ENCODE results near the gene TBRG4. TPM values are rescaled to one million over a fixed set of nuclear protein-coding genes. Genes with fewer than 3 reads are reported as not detected.

TBRG4 gene
- total and polyA plus RNA-seq, 8 donors, result 15.6 to 39.8 (median 25.2) TPM

GRCh38 chr7:45126920-45127319, 15.4 kb upstream of the TBRG4 start:
- ATAC-seq (no peak), DNase-seq (no peak), FAIRE-seq (no peak)
- Histone ChIP-seq H3K36me3 (no peaks in the 10 kb centered on the region), H3K27me3 (no peaks in the 10 kb centered on the region), H3K4me1 (no peaks in the 10 kb centered on the region), H3K4me3 (no peak overlapping the region), H3K9me3 (no peaks in the 10 kb centered on the region), H3K27ac (no peak overlapping the region)
- TF ChIP-seq CTCF (IDR thresholded peaks at IDR 0.05), result no peak
- intact Hi-C loops (cut with DNase I), result no loop called here
- 75 to 87% methylated on average over 6 of the region's 6 CpGs for WGBS, 2 donors

DNA sequence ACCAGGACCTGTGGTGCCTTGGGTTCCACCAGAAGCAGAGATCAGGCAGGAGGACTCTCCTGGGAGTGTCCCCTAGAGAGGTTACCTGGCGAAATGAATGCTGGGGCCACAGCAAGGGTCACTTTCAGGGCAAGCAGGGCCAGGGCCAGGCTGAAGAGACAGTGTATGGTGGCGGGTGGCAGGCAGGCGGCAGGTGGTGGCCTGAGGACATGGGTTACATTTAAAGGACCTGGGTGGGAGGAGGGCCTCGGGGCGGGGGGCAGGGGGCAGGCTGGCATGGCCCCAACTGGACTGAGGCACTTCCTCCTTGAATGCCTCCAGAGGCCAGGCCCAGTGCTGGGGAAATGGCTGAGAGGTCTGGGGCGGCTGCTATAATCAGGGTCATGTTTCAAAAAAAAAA, 14.7 kb upstream of the TBRG4 start:
- ATAC-seq (no peak), DNase-seq (no peak), FAIRE-seq (no peak)
- no peak overlapping the region for H3K4me3 ChIP-seq
- no peaks in the 10 kb centered on the region for H3K9me3 ChIP-seq
- no peaks in the 10 kb centered on the region for H3K36me3 ChIP-seq
- no peak overlapping the region for H3K27ac ChIP-seq
- no peak for TF ChIP-seq CTCF (IDR thresholded peaks at IDR 0.05)
- no peaks in the 10 kb centered on the region for H3K4me1 ChIP-seq
- 71 to 72% methylated on average over 6 of the region's 6 CpGs for WGBS, 2 donors
- intact Hi-C loops (cut with DNase I), result no loop called here
- H3K27me3 ChIP-seq, result no peaks in the 10 kb centered on the region

GRCh38 chr7:45125193-45125904, 13.9 kb upstream of the TBRG4 start:
- TF ChIP-seq CTCF (IDR thresholded peaks at IDR 0.05), result no peak
- Histone ChIP-seq H3K27ac (no peak overlapping the region), H3K4me3 (no peak overlapping the region), H3K36me3 (no peaks in the 10 kb centered on the region), H3K27me3 (no peaks in the 10 kb centered on the region), H3K4me1 (no peaks in the 10 kb centered on the region), H3K9me3 (no peaks in the 10 kb centered on the region)
- ATAC-seq (no peak), DNase-seq (no peak), FAIRE-seq (no peak)
- WGBS, 2 donors, result 80 to 84% methylated on average over 11 of the region's 11 CpGs
- intact Hi-C loops (cut with DNase I), result no loop called here

- Histone ChIP-seq H3K9me3 (no peaks in the 10 kb centered on the region), H3K4me3 (no peak overlapping the region), H3K36me3 (no peaks in the 10 kb centered on the region), H3K27ac (no peak overlapping the region), H3K4me1 (no peaks in the 10 kb centered on the region), H3K27me3 (no peaks in the 10 kb centered on the region)
- intact Hi-C loops (cut with DNase I), result no loop called here
- no peak for FAIRE-seq
- ATAC-seq, result no peak
- TF ChIP-seq CTCF (IDR thresholded peaks at IDR 0.05), result no peak
- 70 to 77% methylated on average over 12 of the region's 12 CpGs for WGBS, 2 donors
- DNase-seq, result no peak
Measured at GRCh38 chr7:45123913-45124710, 12.6 kb upstream of the TBRG4 start.
